ENCODE data around the gene USP32.

- TF ChIP-seq CTCF (IDR thresholded peaks at IDR 0.05): no peak
- TF ChIP-seq POLR2A (IDR thresholded peaks at IDR 0.05): no peak
Measured at GRCh38 chr17:60297760-60298401, 94.1 kb downstream of the USP32 start.
